ENCODE results near the gene DNAI2. TPM values are rescaled to one million over a fixed set of nuclear protein-coding genes. Genes with fewer than 3 reads are reported as not detected.

The DNAI2 gene
- total RNA-seq, 1 donor from 2014 or later = not detected

DNA sequence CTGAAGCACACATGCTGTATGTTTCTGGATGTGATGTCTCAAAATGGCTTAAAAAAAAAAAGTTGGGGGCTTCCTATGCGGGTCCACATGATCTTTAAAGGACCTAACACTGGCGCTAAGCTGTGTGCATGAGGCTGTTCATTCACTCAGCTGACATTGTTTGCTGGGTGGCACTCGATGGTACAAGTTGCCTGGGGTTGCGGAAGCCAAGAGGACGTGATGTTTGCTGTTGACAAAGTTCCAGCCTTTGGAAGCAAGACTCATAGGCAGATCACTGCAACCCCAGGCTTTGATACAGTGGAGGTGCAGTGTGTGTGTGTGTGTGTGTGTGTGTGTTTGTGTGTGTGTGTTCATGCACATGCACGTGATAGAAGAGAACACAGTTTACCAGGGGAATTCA lies 29.5 kb upstream of the DNAI2 start:
- H3K27me3 Mint-ChIP-seq (ENCODE audit: unreplicated experiment) = peaks cover 5% of the 10 kb centered on the region
- TF ChIP-seq, protein P1, sequence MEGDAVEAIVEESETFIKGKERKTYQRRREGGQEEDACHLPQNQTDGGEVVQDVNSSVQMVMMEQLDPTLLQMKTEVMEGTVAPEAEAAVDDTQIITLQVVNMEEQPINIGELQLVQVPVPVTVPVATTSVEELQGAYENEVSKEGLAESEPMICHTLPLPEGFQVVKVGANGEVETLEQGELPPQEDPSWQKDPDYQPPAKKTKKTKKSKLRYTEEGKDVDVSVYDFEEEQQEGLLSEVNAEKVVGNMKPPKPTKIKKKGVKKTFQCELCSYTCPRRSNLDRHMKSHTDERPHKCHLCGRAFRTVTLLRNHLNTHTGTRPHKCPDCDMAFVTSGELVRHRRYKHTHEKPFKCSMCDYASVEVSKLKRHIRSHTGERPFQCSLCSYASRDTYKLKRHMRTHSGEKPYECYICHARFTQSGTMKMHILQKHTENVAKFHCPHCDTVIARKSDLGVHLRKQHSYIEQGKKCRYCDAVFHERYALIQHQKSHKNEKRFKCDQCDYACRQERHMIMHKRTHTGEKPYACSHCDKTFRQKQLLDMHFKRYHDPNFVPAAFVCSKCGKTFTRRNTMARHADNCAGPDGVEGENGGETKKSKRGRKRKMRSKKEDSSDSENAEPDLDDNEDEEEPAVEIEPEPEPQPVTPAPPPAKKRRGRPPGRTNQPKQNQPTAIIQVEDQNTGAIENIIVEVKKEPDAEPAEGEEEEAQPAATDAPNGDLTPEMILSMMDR (IDR thresholded peaks at IDR 0.05; ENCODE audit: partially characterized antibody, unreplicated experiment) = no peak
- no peak overlapping the region for H3K27ac Mint-ChIP-seq (ENCODE audit: unreplicated experiment)
- H3K36me3 Mint-ChIP-seq (ENCODE audit: unreplicated experiment) = peaks cover 13% of the 10 kb centered on the region
- H3K4me1 Mint-ChIP-seq (ENCODE audit: low read depth, unreplicated experiment) = peaks cover 18% of the 10 kb centered on the region
- DNase-seq = no peak
- H3K4me3 Mint-ChIP-seq (ENCODE audit: unreplicated experiment) = no peak overlapping the region
- peaks cover 5% of the 10 kb centered on the region for H3K9me3 Mint-ChIP-seq (ENCODE audit: unreplicated experiment)

DNA sequence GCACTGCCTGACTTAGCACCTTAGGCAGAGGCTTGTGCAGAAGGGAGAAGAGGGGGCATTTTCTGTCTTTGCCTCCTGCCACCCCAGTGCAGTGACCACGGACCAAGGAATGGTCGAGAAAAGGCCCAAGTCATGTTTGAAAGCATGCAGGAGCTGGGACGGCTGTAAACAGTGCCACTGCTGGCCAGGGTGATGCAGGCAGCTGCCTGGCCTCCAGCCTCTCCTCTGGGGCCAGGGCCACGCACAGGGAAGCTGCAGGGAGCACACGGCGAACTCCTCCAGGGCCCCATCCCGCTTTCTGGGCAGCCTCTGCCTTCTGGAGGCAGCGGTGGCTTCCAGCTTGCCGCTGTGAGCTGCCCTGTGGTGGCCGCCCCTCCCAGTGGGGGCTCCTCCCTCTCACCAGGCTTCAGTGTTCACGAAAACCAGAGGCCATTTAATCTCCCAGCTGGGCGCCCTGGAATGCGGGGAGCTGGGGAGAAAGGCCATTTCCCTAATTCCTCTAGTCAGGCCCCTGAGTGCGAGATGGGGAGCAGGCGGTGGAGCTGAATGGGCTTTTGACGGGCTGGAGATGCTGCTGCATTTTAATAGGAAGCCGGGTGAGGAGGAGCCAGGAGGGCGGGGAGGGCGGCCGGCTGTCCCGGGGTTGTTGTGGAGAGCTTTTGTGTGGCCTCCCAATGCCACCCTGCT lies 28.7 kb upstream of the DNAI2 start:
- DNase-seq = no peak
- H3K27ac Mint-ChIP-seq (ENCODE audit: unreplicated experiment) = no peak overlapping the region
- H3K4me1 Mint-ChIP-seq (ENCODE audit: low read depth, unreplicated experiment) = peaks cover 18% of the 10 kb centered on the region
- H3K4me3 Mint-ChIP-seq (ENCODE audit: unreplicated experiment) = no peak overlapping the region
- H3K36me3 Mint-ChIP-seq (ENCODE audit: unreplicated experiment) = peaks cover 13% of the 10 kb centered on the region
- peaks cover 5% of the 10 kb centered on the region for H3K9me3 Mint-ChIP-seq (ENCODE audit: unreplicated experiment)
- TF ChIP-seq, protein P1 (IDR thresholded peaks at IDR 0.05; ENCODE audit: partially characterized antibody, unreplicated experiment) = no peak
- peaks cover 5% of the 10 kb centered on the region for H3K27me3 Mint-ChIP-seq (ENCODE audit: unreplicated experiment)

DNA sequence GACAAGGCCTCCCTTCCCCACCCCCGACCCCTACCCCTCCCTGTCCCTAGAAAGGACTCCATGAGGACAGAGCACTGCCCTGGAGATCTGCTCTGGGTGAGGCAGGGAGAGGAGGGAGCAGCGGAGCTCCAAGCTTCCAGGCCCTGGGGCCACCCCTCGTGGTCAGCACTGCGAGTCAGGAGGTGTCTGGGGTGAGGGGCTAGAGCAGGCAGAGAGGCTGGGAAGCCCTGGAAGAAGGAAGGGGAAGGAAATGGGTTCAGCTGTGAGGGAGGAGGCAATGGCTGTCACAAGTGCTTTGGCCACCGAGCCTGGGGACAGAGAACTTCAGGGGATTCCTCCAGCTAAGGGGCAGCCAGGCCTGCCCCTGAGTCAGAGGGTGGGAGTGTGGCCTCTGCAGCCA lies 28.2 kb upstream of the DNAI2 start:
- Mint-ChIP-seq H3K4me3 (ENCODE audit: unreplicated experiment) (no peak overlapping the region), H3K9me3 (ENCODE audit: unreplicated experiment) (peaks cover 5% of the 10 kb centered on the region), H3K4me1 (ENCODE audit: low read depth, unreplicated experiment) (peaks cover 20% of the 10 kb centered on the region), H3K27ac (ENCODE audit: unreplicated experiment) (no peak overlapping the region), H3K27me3 (ENCODE audit: unreplicated experiment) (peaks cover 6% of the 10 kb centered on the region), H3K36me3 (ENCODE audit: unreplicated experiment) (peaks cover 13% of the 10 kb centered on the region)
- TF ChIP-seq, protein P1 (IDR thresholded peaks at IDR 0.05; ENCODE audit: partially characterized antibody, unreplicated experiment) = no peak
- no peak for DNase-seq

DNA sequence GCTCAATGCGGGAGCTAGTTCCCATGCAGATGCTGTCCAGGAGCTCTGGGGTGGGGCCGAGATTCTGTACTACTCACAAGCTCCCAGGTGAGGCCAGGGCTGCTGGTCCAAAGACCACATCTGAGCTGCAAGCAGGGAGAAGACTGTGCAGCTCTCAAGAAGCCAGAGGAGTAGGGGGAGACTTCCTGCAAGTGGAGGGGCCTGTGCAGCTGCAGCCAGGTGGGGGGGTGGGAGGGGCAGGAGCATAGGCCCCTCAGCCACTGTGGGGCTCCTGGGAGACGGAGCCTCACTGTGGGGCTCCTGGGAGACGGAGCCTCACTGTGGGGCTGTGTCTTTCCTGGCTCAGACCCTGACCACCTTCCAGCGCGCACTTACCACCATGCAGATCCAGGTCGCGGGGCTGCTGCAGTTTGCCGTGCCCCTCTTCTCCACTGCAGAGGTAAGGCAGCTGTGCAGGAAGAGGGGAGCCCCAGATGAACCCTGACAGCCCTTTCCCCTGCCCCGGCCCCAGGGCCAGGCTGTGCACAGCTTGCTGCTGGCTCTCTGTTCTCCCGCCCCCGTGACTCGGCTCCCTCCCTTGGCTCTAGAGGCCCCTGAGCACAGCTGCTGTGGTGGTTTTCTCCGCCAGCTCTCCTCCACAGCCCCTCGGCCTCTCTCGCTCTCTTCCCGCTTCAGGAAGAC lies 24.3 kb upstream of the DNAI2 start:
- TF ChIP-seq, protein P1 (IDR thresholded peaks at IDR 0.05; ENCODE audit: partially characterized antibody, unreplicated experiment) = no peak
- Mint-ChIP-seq H3K27me3 (ENCODE audit: unreplicated experiment) (peaks cover 13% of the 10 kb centered on the region), H3K27ac (ENCODE audit: unreplicated experiment) (no peak overlapping the region), H3K9me3 (ENCODE audit: unreplicated experiment) (peaks cover 6% of the 10 kb centered on the region), H3K4me3 (ENCODE audit: unreplicated experiment) (peak overlapping the region; percentile 25), H3K4me1 (ENCODE audit: low read depth, unreplicated experiment) (peaks cover 17% of the 10 kb centered on the region), H3K36me3 (ENCODE audit: unreplicated experiment) (peaks cover 9% of the 10 kb centered on the region)
- no peak for DNase-seq

Measured in glutamatergic neuron (in vitro differentiated cells).